ENCODE results near the gene SELENON.

DNA sequence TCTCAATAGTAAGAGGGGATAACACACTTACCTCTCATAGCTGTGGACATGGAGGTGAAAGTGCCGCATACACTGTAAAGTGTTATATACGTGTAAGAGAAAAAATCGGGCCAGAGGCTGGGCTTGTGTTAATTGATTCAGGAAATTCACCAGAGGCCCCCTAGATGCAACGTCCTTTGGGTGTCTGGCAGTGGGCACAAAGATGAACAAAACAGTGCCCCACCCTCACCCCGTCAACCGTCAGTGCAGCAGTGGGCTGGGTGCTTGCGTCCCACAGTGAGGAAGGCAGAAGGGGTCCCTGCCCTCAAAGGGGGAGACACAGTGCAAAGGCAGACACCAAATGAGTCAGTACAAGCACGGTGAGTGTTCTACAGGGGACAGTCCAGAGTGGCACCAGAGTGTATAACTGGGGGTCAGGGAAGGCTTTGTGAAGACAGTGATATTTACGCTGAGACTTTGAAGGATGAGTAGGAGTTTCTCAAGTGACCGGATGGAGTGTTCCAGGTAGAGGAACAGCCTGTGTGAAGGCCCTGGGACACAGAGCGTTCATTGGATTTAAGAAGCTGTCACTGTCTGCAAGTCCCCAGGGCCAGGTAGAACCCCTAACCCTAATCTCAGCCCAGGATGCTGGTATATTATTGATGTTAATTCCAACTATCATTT, 13.2 kb downstream of the SELENON start:
- no peak for TF ChIP-seq POLR2A (IDR thresholded peaks at IDR 0.05)
- no peak for TF ChIP-seq CTCF (IDR thresholded peaks at IDR 0.05)
